DND-41 (cell line): ENCODE results near the gene GJB4.

Source experiments
- EZH2 ChIP-seq: IDR thresholded peaks from 3 replicates; pipeline ENCODE4 v1.6.1; 2012; ENCODE audit warnings: borderline replicate concordance, low read depth, mild to moderate bottlenecking, moderate library complexity, low read length, inconsistent platforms; ENCODE audit not compliant: severe bottlenecking
- TF ChIP-seq, protein P1 (sequence below): IDR thresholded peaks from 2 replicates; pipeline ENCODE4 v1.5.1; 2012; ENCODE audit warnings: borderline replicate concordance, low read length, moderate library complexity, mild to moderate bottlenecking; ENCODE audit not compliant: poor library complexity, severe bottlenecking; ENCODE audit errors: extremely low read depth

DNA sequence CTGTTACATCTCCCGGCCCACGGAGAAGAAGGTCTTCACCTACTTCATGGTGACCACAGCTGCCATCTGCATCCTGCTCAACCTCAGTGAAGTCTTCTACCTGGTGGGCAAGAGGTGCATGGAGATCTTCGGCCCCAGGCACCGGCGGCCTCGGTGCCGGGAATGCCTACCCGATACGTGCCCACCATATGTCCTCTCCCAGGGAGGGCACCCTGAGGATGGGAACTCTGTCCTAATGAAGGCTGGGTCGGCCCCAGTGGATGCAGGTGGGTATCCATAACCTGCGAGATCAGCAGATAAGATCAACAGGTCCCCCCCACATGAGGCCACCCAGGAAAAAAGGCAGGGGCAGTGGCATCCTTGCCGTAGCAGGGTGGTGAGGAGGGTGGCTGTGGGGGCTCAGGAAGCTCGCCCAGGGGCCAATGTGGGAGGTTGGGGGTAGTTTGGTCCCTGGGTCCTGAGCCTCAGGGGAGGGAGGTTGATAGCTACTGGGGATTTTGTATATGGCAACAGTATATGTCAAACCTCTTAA, 2.3 kb downstream of the GJB4 start:
- TF ChIP-seq, protein P1, sequence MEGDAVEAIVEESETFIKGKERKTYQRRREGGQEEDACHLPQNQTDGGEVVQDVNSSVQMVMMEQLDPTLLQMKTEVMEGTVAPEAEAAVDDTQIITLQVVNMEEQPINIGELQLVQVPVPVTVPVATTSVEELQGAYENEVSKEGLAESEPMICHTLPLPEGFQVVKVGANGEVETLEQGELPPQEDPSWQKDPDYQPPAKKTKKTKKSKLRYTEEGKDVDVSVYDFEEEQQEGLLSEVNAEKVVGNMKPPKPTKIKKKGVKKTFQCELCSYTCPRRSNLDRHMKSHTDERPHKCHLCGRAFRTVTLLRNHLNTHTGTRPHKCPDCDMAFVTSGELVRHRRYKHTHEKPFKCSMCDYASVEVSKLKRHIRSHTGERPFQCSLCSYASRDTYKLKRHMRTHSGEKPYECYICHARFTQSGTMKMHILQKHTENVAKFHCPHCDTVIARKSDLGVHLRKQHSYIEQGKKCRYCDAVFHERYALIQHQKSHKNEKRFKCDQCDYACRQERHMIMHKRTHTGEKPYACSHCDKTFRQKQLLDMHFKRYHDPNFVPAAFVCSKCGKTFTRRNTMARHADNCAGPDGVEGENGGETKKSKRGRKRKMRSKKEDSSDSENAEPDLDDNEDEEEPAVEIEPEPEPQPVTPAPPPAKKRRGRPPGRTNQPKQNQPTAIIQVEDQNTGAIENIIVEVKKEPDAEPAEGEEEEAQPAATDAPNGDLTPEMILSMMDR: no peak
- TF ChIP-seq EZH2: no peak
